ENCODE measurements around the gene TLX2. TPM values are rescaled to one million over a fixed set of nuclear protein-coding genes. Genes with fewer than 3 reads are reported as not detected.
A peak's percentile ranks its signal among the peaks of the same experiment; 100 is the strongest.

TLX2 gene
- total and polyA plus RNA-seq, 2 of the 13 experiments (the other 11 are each of a cell fraction or from before 2014, with no cell fraction given): 0.05 to 0.20 TPM

DNA sequence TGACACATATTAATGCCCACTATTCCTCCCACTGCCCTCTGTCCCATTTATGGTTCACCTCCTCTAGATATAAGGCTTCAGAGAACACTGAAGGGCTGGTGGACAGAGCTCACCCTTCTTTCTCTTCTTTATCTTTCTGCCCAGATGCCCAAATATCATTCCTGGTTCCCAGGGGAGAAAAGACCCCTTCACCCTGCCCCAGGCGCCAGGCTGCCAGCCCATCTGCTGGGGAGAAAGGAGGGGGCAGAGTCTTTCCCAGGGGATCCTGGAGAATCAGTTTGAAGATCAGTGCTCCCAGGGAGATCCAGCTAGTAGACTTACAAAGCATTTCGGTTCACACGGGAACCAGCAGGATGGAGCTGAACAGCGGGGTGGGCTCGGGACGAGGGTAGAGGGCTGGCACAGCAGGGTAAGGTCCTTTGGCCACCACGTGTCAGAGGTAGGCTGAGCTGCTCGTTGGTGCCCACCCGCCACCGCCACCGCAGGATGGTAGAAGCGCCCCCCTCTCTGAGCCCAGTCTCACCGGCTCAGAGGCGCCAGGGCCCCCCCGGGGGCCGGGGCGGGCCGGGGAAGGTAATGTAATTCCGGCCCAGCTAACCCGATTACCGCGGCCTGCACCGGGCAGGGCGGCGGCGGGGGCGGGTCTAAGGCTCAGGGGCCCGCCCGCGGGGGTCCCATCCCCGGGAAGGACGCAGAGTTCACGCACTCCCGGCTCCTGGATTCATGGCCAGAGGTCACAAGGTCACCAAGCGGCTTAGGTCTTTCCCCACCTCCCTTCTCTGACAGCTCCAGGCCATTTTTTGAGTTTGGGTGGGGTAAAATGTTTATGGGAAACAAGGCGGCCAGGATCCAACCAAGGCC lies 1.3 kb upstream of the TLX2 start (continued):
- TF ChIP-seq, protein P1, sequence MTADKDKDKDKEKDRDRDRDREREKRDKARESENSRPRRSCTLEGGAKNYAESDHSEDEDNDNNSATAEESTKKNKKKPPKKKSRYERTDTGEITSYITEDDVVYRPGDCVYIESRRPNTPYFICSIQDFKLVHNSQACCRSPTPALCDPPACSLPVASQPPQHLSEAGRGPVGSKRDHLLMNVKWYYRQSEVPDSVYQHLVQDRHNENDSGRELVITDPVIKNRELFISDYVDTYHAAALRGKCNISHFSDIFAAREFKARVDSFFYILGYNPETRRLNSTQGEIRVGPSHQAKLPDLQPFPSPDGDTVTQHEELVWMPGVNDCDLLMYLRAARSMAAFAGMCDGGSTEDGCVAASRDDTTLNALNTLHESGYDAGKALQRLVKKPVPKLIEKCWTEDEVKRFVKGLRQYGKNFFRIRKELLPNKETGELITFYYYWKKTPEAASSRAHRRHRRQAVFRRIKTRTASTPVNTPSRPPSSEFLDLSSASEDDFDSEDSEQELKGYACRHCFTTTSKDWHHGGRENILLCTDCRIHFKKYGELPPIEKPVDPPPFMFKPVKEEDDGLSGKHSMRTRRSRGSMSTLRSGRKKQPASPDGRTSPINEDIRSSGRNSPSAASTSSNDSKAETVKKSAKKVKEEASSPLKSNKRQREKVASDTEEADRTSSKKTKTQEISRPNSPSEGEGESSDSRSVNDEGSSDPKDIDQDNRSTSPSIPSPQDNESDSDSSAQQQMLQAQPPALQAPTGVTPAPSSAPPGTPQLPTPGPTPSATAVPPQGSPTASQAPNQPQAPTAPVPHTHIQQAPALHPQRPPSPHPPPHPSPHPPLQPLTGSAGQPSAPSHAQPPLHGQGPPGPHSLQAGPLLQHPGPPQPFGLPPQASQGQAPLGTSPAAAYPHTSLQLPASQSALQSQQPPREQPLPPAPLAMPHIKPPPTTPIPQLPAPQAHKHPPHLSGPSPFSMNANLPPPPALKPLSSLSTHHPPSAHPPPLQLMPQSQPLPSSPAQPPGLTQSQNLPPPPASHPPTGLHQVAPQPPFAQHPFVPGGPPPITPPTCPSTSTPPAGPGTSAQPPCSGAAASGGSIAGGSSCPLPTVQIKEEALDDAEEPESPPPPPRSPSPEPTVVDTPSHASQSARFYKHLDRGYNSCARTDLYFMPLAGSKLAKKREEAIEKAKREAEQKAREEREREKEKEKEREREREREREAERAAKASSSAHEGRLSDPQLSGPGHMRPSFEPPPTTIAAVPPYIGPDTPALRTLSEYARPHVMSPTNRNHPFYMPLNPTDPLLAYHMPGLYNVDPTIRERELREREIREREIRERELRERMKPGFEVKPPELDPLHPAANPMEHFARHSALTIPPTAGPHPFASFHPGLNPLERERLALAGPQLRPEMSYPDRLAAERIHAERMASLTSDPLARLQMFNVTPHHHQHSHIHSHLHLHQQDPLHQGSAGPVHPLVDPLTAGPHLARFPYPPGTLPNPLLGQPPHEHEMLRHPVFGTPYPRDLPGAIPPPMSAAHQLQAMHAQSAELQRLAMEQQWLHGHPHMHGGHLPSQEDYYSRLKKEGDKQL (CRISPR knock-in tag; IDR thresholded peaks at IDR 0.05; ENCODE audit: low read depth): no peak
- TF ChIP-seq GLI4 (CRISPR knock-in tag; IDR thresholded peaks at IDR 0.05; ENCODE audit: borderline replicate concordance): no peak
- TF ChIP-seq SRSF9 (IDR thresholded peaks at IDR 0.05; ENCODE audit: borderline replicate concordance, insufficient read depth, low read depth, low read length, poor library complexity, severe bottlenecking): no peak
- TF ChIP-seq TAF1 (CRISPR knock-in tag; IDR thresholded peaks at IDR 0.05): no peak
- TF ChIP-seq CREB1 (IDR thresholded peaks at IDR 0.05): no peak
- no peak for TF ChIP-seq CREB1 (CRISPR knock-in tag; IDR thresholded peaks at IDR 0.05)
- TF ChIP-seq, protein P2, sequence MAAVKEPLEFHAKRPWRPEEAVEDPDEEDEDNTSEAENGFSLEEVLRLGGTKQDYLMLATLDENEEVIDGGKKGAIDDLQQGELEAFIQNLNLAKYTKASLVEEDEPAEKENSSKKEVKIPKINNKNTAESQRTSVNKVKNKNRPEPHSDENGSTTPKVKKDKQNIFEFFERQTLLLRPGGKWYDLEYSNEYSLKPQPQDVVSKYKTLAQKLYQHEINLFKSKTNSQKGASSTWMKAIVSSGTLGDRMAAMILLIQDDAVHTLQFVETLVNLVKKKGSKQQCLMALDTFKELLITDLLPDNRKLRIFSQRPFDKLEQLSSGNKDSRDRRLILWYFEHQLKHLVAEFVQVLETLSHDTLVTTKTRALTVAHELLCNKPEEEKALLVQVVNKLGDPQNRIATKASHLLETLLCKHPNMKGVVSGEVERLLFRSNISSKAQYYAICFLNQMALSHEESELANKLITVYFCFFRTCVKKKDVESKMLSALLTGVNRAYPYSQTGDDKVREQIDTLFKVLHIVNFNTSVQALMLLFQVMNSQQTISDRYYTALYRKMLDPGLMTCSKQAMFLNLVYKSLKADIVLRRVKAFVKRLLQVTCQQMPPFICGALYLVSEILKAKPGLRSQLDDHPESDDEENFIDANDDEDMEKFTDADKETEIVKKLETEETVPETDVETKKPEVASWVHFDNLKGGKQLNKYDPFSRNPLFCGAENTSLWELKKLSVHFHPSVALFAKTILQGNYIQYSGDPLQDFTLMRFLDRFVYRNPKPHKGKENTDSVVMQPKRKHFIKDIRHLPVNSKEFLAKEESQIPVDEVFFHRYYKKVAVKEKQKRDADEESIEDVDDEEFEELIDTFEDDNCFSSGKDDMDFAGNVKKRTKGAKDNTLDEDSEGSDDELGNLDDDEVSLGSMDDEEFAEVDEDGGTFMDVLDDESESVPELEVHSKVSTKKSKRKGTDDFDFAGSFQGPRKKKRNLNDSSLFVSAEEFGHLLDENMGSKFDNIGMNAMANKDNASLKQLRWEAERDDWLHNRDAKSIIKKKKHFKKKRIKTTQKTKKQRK (IDR thresholded peaks at IDR 0.05; ENCODE audit: low read length): no peak
- TF ChIP-seq, protein P3, sequence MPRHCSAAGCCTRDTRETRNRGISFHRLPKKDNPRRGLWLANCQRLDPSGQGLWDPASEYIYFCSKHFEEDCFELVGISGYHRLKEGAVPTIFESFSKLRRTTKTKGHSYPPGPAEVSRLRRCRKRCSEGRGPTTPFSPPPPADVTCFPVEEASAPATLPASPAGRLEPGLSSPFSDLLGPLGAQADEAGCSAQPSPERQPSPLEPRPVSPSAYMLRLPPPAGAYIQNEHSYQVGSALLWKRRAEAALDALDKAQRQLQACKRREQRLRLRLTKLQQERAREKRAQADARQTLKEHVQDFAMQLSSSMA (CRISPR knock-in tag; IDR thresholded peaks at IDR 0.05): no peak; the same call in 1 of the 2 replicates
- no peak for TF ChIP-seq ZFP90 (CRISPR knock-in tag; IDR thresholded peaks at IDR 0.05; ENCODE audit: borderline replicate concordance)
- TF ChIP-seq GFI1 (CRISPR knock-in tag; IDR thresholded peaks at IDR 0.05; ENCODE audit: borderline replicate concordance): no peak; the same call in 1 of the 2 replicates
- TF ChIP-seq, protein P4, sequence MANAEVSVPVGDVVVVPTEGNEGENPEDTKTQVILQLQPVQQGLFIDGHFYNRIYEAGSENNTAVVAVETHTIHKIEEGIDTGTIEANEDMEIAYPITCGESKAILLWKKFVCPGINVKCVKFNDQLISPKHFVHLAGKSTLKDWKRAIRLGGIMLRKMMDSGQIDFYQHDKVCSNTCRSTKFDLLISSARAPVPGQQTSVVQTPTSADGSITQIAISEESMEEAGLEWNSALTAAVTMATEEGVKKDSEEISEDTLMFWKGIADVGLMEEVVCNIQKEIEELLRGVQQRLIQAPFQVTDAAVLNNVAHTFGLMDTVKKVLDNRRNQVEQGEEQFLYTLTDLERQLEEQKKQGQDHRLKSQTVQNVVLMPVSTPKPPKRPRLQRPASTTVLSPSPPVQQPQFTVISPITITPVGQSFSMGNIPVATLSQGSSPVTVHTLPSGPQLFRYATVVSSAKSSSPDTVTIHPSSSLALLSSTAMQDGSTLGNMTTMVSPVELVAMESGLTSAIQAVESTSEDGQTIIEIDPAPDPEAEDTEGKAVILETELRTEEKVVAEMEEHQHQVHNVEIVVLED (CRISPR knock-in tag; IDR thresholded peaks at IDR 0.05; ENCODE audit: borderline replicate concordance): no peak; the same call in 1 of the 2 replicates
- TF ChIP-seq ZFX (CRISPR knock-in tag; IDR thresholded peaks at IDR 0.05; ENCODE audit: low read depth): peak; percentile 66; the same call in 1 of the 2 replicates
- TF ChIP-seq HCFC1 (IDR thresholded peaks at IDR 0.05; ENCODE audit: low read depth, low read length): no peak
- no peak for TF ChIP-seq ZNF570 (CRISPR knock-in tag; IDR thresholded peaks at IDR 0.05; ENCODE audit: borderline replicate concordance)
- TF ChIP-seq ZNF138 (CRISPR knock-in tag; IDR thresholded peaks at IDR 0.05; ENCODE audit: low read depth): no peak
- no peak for TF ChIP-seq SOX6 (IDR thresholded peaks at IDR 0.05)
- no peak for TF ChIP-seq SOX6 (CRISPR knock-in tag; IDR thresholded peaks at IDR 0.05)
- TF ChIP-seq CBX1 (IDR thresholded peaks at IDR 0.05; ENCODE audit: low read depth): no peak

All from HepG2 (cell line).